ENCODE data around the gene BDNF.

Gene BDNF

GRCh38 chr11:27621405-27622161 lies 78.7 kb downstream of the BDNF start:
- H3K23ac ChIP-seq (ENCODE audit: low read length) = no peak overlapping the region
- H4K12ac ChIP-seq (ENCODE audit: low read depth, low read length) = no peak overlapping the region
- DNase-seq = no peak
- no peak overlapping the region for H3K14ac ChIP-seq (ENCODE audit: low read length)
- H2BK12ac ChIP-seq (ENCODE audit: low read length) = no peak overlapping the region
- H3K9me3 ChIP-seq (ENCODE audit: insufficient read depth, low read depth, low read length) = no peaks in the 10 kb centered on the region
- H2BK120ac ChIP-seq (ENCODE audit: insufficient read depth, low read length, poor library complexity) = no peak overlapping the region
- no peak overlapping the region for H2AK5ac ChIP-seq (ENCODE audit: low read length)
- H3K79me1 ChIP-seq (ENCODE audit: low read length) = no peaks in the 10 kb centered on the region
- H3K79me2 ChIP-seq (ENCODE audit: control insufficient read depth, insufficient read depth, low read length, poor library complexity) = no peaks in the 10 kb centered on the region
- no peaks in the 10 kb centered on the region for H3K4me1 ChIP-seq (ENCODE audit: control insufficient read depth in 1 of 2, insufficient read depth in 2 of 2, low read length in 2 of 2)
- H3K4me3 ChIP-seq (ENCODE audit: low read depth, low read length) = no peak overlapping the region
- no peak overlapping the region for H4K91ac ChIP-seq (ENCODE audit: low read depth, low read length)
- H3K9ac ChIP-seq (ENCODE audit: low read length) = no peak overlapping the region
- H3K27ac ChIP-seq (ENCODE audit: low read depth, low read length) = no peak overlapping the region
- H3K4ac ChIP-seq (ENCODE audit: low read depth, low read length) = no peak overlapping the region
- no peak overlapping the region for H3K18ac ChIP-seq (ENCODE audit: low read length)
- no peaks in the 10 kb centered on the region for H3K36me3 ChIP-seq (ENCODE audit: control insufficient read depth in 1 of 2, insufficient read depth in 2 of 2, low read length in 2 of 2)
- no peak overlapping the region for H3K4me2 ChIP-seq (ENCODE audit: low read length)
- no CpG with 5 or more reads among the region's 4 CpGs for WGBS (ENCODE audit: extremely low coverage, insufficient coverage, insufficient read length)
- no peaks in the 10 kb centered on the region for H3K27me3 ChIP-seq (ENCODE audit: insufficient read depth, low read length)
- H2AFZ ChIP-seq (ENCODE audit: insufficient read depth, low read length, poor library complexity) = no peak overlapping the region
- H2BK5ac ChIP-seq (ENCODE audit: low read depth, low read length, poor library complexity) = no peak overlapping the region
- no peak overlapping the region for H4K8ac ChIP-seq (ENCODE audit: low read depth, low read length)

- Histone ChIP-seq H3K4ac (ENCODE audit: low read depth, low read length) (no peak overlapping the region), H3K27me3 (ENCODE audit: insufficient read depth, low read length) (no peaks in the 10 kb centered on the region), H3K18ac (ENCODE audit: low read length) (no peak overlapping the region), H3K79me2 (ENCODE audit: control insufficient read depth, insufficient read depth, low read length, poor library complexity) (no peaks in the 10 kb centered on the region), H3K79me1 (ENCODE audit: low read length) (no peaks in the 10 kb centered on the region), H4K91ac (ENCODE audit: low read depth, low read length) (no peak overlapping the region), H2BK120ac (ENCODE audit: insufficient read depth, low read length, poor library complexity) (no peak overlapping the region), H3K9ac (ENCODE audit: low read length) (no peak overlapping the region), H2AK5ac (ENCODE audit: low read length) (no peak overlapping the region), H2AFZ (ENCODE audit: insufficient read depth, low read length, poor library complexity) (no peak overlapping the region), H3K9me3 (ENCODE audit: insufficient read depth, low read depth, low read length) (no peaks in the 10 kb centered on the region), H3K23ac (ENCODE audit: low read length) (no peak overlapping the region), H4K8ac (ENCODE audit: low read depth, low read length) (no peak overlapping the region), H3K4me3 (ENCODE audit: low read depth, low read length) (no peak overlapping the region), H3K27ac (ENCODE audit: low read depth, low read length) (no peak overlapping the region), H2BK5ac (ENCODE audit: low read depth, low read length, poor library complexity) (no peak overlapping the region), H3K4me2 (ENCODE audit: low read length) (no peak overlapping the region), H4K12ac (ENCODE audit: low read depth, low read length) (no peak overlapping the region), H2BK12ac (ENCODE audit: low read length) (no peak overlapping the region), H3K14ac (ENCODE audit: low read length) (no peak overlapping the region), H3K4me1 (ENCODE audit: control insufficient read depth in 1 of 2, insufficient read depth in 2 of 2, low read length in 2 of 2) (no peaks in the 10 kb centered on the region), H3K36me3 (ENCODE audit: control insufficient read depth in 1 of 2, insufficient read depth in 2 of 2, low read length in 2 of 2) (no peaks in the 10 kb centered on the region)
- no peak for DNase-seq
- WGBS (ENCODE audit: extremely low coverage, insufficient coverage, insufficient read length) = no CpG with 5 or more reads among the region's 2 CpGs
Measured at GRCh38 chr11:27619763-27620335, 80.4 kb downstream of the BDNF start.

- DNase-seq = no peak
- whole genome bisulfite sequencing (ENCODE audit: extremely low coverage, insufficient coverage, insufficient read length) = no CpG with 5 or more reads among the region's 5 CpGs
- no peak overlapping the region for H3K18ac ChIP-seq (ENCODE audit: low read length)
Measured at GRCh38 chr11:27619039-27619574, 81.1 kb downstream of the BDNF start.

GRCh38 chr11:27618281-27618915 lies 81.9 kb downstream of the BDNF start:
- Histone ChIP-seq H2BK5ac (ENCODE audit: low read depth, low read length, poor library complexity) (no peak overlapping the region), H3K23ac (ENCODE audit: low read length) (no peak overlapping the region), H3K18ac (ENCODE audit: low read length) (no peak overlapping the region), H2BK12ac (ENCODE audit: low read length) (no peak overlapping the region), H3K27me3 (ENCODE audit: insufficient read depth, low read length) (no peaks in the 10 kb centered on the region), H3K79me2 (ENCODE audit: control insufficient read depth, insufficient read depth, low read length, poor library complexity) (no peaks in the 10 kb centered on the region), H3K9ac (ENCODE audit: low read length) (no peak overlapping the region), H2AFZ (ENCODE audit: insufficient read depth, low read length, poor library complexity) (no peak overlapping the region), H3K9me3 (ENCODE audit: insufficient read depth, low read depth, low read length) (no peaks in the 10 kb centered on the region), H3K79me1 (ENCODE audit: low read length) (no peaks in the 10 kb centered on the region), H2AK5ac (ENCODE audit: low read length) (no peak overlapping the region), H3K27ac (ENCODE audit: low read depth, low read length) (no peak overlapping the region), H3K14ac (ENCODE audit: low read length) (no peak overlapping the region), H3K4me3 (ENCODE audit: low read depth, low read length) (no peak overlapping the region), H4K12ac (ENCODE audit: low read depth, low read length) (no peak overlapping the region), H2BK120ac (ENCODE audit: insufficient read depth, low read length, poor library complexity) (no peak overlapping the region), H4K8ac (ENCODE audit: low read depth, low read length) (no peak overlapping the region), H3K4me1 (ENCODE audit: control insufficient read depth in 1 of 2, insufficient read depth in 2 of 2, low read length in 2 of 2) (no peaks in the 10 kb centered on the region), H3K4me2 (ENCODE audit: low read length) (no peak overlapping the region), H3K36me3 (ENCODE audit: control insufficient read depth in 1 of 2, insufficient read depth in 2 of 2, low read length in 2 of 2) (no peaks in the 10 kb centered on the region), H4K91ac (ENCODE audit: low read depth, low read length) (no peak overlapping the region), H3K4ac (ENCODE audit: low read depth, low read length) (no peak overlapping the region)
- WGBS (ENCODE audit: extremely low coverage, insufficient coverage, insufficient read length) = no CpG with 5 or more reads among the region's 2 CpGs
- no peak for DNase-seq

More at GRCh38 chr11:27619039-27619574, 81.1 kb downstream of the BDNF start:
- Histone ChIP-seq H3K27ac (ENCODE audit: low read depth, low read length) (no peak overlapping the region), H3K4me3 (ENCODE audit: low read depth, low read length) (no peak overlapping the region), H4K8ac (ENCODE audit: low read depth, low read length) (no peak overlapping the region), H3K79me2 (ENCODE audit: control insufficient read depth, insufficient read depth, low read length, poor library complexity) (no peaks in the 10 kb centered on the region), H3K36me3 (ENCODE audit: control insufficient read depth in 1 of 2, insufficient read depth in 2 of 2, low read length in 2 of 2) (no peaks in the 10 kb centered on the region), H2AFZ (ENCODE audit: insufficient read depth, low read length, poor library complexity) (no peak overlapping the region), H2BK12ac (ENCODE audit: low read length) (no peak overlapping the region), H4K91ac (ENCODE audit: low read depth, low read length) (no peak overlapping the region), H2BK120ac (ENCODE audit: insufficient read depth, low read length, poor library complexity) (no peak overlapping the region), H3K4me1 (ENCODE audit: control insufficient read depth in 1 of 2, insufficient read depth in 2 of 2, low read length in 2 of 2) (no peaks in the 10 kb centered on the region), H3K14ac (ENCODE audit: low read length) (no peak overlapping the region), H3K79me1 (ENCODE audit: low read length) (no peaks in the 10 kb centered on the region), H3K9ac (ENCODE audit: low read length) (no peak overlapping the region), H3K4me2 (ENCODE audit: low read length) (no peak overlapping the region), H3K9me3 (ENCODE audit: insufficient read depth, low read depth, low read length) (no peaks in the 10 kb centered on the region), H3K4ac (ENCODE audit: low read depth, low read length) (no peak overlapping the region), H3K27me3 (ENCODE audit: insufficient read depth, low read length) (no peaks in the 10 kb centered on the region), H4K12ac (ENCODE audit: low read depth, low read length) (no peak overlapping the region), H2AK5ac (ENCODE audit: low read length) (no peak overlapping the region), H3K23ac (ENCODE audit: low read length) (no peak overlapping the region), H2BK5ac (ENCODE audit: low read depth, low read length, poor library complexity) (no peak overlapping the region)

All from trophoblast cell (in vitro differentiated cells and primary cell).